Vagina (tissue), 2 donors: Measurements from ENCODE around the gene CCDC85C. TPM values are rescaled to one million over a fixed set of nuclear protein-coding genes. Genes with fewer than 3 reads are reported as not detected.
A peak's percentile ranks its signal among the peaks of the same experiment; 100 is the strongest.

Experiments
- DNase-seq, 2 donors: peaks; one replicate each; pipeline ENCODE4 v3.0.0-alpha.2; 2017; ENCODE audit errors: extremely low spot score in 2 of 2
- H3K27ac ChIP-seq: fragments of 200-600 bp; sonication (generic); one replicate; pipeline ENCODE4 v1.5.1; 2019
- H3K27me3 ChIP-seq: fragments of 200-600 bp; sonication (generic); one replicate; pipeline ENCODE4 v1.5.1; 2019
- H3K36me3 ChIP-seq, 2 donors: fragments of 200-600 bp; sonication (generic); one replicate each; pipeline ENCODE4 v1.5.1; 2017 to 2019
- H3K4me1 ChIP-seq: fragments of 200-600 bp; sonication (generic); one replicate; pipeline ENCODE4 v1.5.1; 2019
- H3K4me3 ChIP-seq, 2 donors: fragments of 200-600 bp; sonication (generic); 1 replicate in 1 of 2; 2 replicates in 1 of 2; pipeline ENCODE4 v1.5.1; 2016 to 2019
- H3K9me3 ChIP-seq: fragments of 200-600 bp; sonication (generic); one replicate; pipeline ENCODE4 v1.5.1; 2019
- POLR2A ChIP-seq, 2 donors: fragments of 450-650 bp; IDR thresholded peaks; one replicate each; pipeline ENCODE4 v1.6.1; 2017; ENCODE audit warnings: antibody characterized with exemption in 2 of 2, mild to moderate bottlenecking in 2 of 2, moderate library complexity in 2 of 2
- POLR2AphosphoS5 ChIP-seq, 2 donors: sonication (generic); formaldehyde crosslinking; IDR thresholded peaks; one replicate each; pipeline ENCODE4 v1.9.0; 2017; ENCODE audit warnings: antibody characterized with exemption in 2 of 2, mild to moderate bottlenecking in 2 of 2, low read depth in 1 of 2; ENCODE audit not compliant: insufficient read depth in 1 of 2
- intact Hi-C: fragments of 100-400 bp; cut with DNase I; formaldehyde crosslinking; loops from one replicate; pipeline ENCODE4 v1.15.1; 2023
- total RNA-seq: library from RNA; depleted of rRNA; stranded (reverse); fragments of >200 nt; gene quantifications from one replicate; pipeline ENCODE4 v1.2.3, GENCODE V29; 2016
- TF ChIP-seq, protein P1 (sequence below), 3 experiments: fragments of 450-650 bp in 2 of 3; fragments of 200-600 bp in 1 of 3; sonication (generic) in 1 of 3; IDR thresholded peaks; one replicate each; pipeline ENCODE4 v1.5.1; 2017 to 2019; ENCODE audit warnings: antibody characterized with exemption in 3 of 3, mild to moderate bottlenecking in 2 of 3, moderate library complexity in 2 of 3

The CCDC85C gene
- total RNA-seq, 1 donor from 2014 or later: 6.9 TPM

DNA sequence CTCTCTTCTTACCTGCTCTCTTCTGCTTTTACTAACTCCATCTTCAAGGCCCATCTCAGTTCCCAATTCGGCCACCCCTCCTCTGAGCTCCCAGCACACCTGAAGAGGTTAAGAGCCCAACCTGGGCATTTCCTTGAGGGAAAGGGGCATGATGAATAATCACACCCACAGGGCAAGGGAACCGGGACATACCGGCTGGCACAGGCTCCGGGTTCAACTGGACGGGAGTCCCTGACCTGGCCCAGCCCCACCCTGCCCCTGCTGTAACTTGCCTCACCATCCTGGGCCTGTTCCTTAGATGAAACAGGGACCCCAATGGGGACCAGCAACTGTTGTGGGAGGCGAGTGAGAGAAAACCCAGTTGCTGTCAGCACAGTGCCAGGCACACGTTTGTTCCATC is 8.5 kb downstream of the CCDC85C start:
- Histone ChIP-seq H3K27me3 (no peaks in the 10 kb centered on the region), H3K27ac (peak overlapping the region; percentile 9), H3K9me3 (no peaks in the 10 kb centered on the region), H3K4me1 (peaks cover 48% of the 10 kb centered on the region), H3K36me3 (no peaks in the 10 kb centered on the region), H3K4me3 (no peak overlapping the region)
- intact Hi-C loops: no loop called here
- DNase-seq: no peak
- TF ChIP-seq POLR2A (IDR thresholded peaks at IDR 0.05): no peak
- TF ChIP-seq, protein P1, sequence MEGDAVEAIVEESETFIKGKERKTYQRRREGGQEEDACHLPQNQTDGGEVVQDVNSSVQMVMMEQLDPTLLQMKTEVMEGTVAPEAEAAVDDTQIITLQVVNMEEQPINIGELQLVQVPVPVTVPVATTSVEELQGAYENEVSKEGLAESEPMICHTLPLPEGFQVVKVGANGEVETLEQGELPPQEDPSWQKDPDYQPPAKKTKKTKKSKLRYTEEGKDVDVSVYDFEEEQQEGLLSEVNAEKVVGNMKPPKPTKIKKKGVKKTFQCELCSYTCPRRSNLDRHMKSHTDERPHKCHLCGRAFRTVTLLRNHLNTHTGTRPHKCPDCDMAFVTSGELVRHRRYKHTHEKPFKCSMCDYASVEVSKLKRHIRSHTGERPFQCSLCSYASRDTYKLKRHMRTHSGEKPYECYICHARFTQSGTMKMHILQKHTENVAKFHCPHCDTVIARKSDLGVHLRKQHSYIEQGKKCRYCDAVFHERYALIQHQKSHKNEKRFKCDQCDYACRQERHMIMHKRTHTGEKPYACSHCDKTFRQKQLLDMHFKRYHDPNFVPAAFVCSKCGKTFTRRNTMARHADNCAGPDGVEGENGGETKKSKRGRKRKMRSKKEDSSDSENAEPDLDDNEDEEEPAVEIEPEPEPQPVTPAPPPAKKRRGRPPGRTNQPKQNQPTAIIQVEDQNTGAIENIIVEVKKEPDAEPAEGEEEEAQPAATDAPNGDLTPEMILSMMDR (IDR thresholded peaks at IDR 0.05): no peak
- no peak for TF ChIP-seq POLR2AphosphoS5 (IDR thresholded peaks at IDR 0.05; ENCODE audit: insufficient read depth in 1 of 2, low read depth in 1 of 2)

DNA sequence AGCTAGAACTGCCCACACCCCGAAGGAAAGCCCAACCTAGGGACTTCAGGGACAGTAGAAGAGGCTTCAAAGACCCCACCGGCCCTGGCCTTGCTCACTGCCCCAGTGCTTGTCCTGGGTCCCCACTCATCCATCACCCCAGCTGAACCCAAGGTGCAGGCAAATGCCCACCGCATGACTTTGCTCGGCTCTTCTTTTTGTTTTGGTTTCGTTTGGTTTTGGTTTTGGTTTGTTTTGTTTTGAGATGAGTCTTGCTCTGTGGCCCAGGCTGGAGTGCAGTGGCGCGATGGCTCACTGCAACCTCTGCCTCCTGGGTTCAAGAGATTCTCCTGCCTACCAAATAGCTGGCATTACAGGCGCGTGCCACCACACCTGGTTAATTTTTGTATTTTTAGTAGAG is 9.0 kb downstream of the CCDC85C start:
- Histone ChIP-seq H3K9me3 (no peaks in the 10 kb centered on the region), H3K4me3 (peak overlapping the region in 1 of 2 donors; percentile 2), H3K36me3 (no peaks in the 10 kb centered on the region), H3K4me1 (peaks cover 48% of the 10 kb centered on the region), H3K27me3 (no peaks in the 10 kb centered on the region), H3K27ac (no peak overlapping the region)
- TF ChIP-seq POLR2AphosphoS5 (IDR thresholded peaks at IDR 0.05; ENCODE audit: insufficient read depth in 1 of 2, low read depth in 1 of 2): no peak
- TF ChIP-seq POLR2A (IDR thresholded peaks at IDR 0.05): no peak
- TF ChIP-seq, protein P1 (IDR thresholded peaks at IDR 0.05): no peak
- DNase-seq: no peak
- intact Hi-C loops: no loop called here

DNA sequence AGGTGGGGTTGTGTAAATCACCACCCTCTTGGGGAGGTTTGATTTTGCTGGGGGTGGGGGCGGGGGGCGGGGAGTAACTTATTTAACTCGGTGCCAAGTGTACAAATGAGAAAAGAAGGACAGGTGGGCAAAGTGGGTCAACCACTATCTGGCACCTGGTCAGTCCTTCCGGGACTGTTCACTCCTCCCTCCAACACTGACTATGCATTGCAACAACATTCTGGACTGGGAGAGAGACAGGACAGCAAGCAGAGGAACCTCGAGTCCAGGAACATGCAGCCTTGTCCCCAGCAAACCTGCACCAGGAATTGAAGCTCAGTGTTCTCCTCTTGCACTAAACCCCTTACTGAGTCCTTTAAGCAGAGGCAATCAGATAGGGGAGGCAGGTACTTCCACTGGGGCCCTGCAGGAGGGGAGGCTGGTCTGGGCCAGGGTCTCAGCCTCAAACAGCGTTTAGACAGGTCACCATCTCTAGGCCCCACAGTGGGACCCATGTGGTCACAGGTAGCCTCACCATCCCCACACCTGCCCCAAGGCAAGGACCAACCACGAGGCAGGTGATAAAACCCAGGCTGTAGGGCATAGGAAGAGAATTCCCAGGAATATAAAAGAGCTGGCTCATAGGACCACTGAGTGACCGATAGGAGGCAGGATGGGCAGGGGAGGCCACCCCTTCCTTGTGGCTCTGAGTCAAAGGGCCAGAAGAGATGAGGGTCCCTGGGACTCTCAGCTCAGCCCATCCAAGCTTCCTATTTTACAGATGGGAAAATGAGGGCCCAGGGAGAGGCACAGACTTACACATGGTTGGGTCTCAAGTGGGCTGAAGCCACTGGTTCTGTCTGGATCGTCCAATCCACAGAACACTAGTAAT is 9.8 kb downstream of the CCDC85C start:
- no peaks in the 10 kb centered on the region for H3K27me3 ChIP-seq
- H3K4me1 ChIP-seq: peaks cover 49% of the 10 kb centered on the region
- intact Hi-C loops: no loop called here
- no peak overlapping the region for H3K4me3 ChIP-seq
- H3K27ac ChIP-seq: no peak overlapping the region
- H3K9me3 ChIP-seq: no peaks in the 10 kb centered on the region
- TF ChIP-seq, protein P1 (IDR thresholded peaks at IDR 0.05): no peak
- no peak for TF ChIP-seq POLR2A (IDR thresholded peaks at IDR 0.05)
- no peak for TF ChIP-seq POLR2AphosphoS5 (IDR thresholded peaks at IDR 0.05; ENCODE audit: insufficient read depth in 1 of 2, low read depth in 1 of 2)
- no peak for DNase-seq
- no peaks in the 10 kb centered on the region for H3K36me3 ChIP-seq

- TF ChIP-seq, protein P1 (IDR thresholded peaks at IDR 0.05): no peak
- TF ChIP-seq POLR2AphosphoS5 (IDR thresholded peaks at IDR 0.05; ENCODE audit: insufficient read depth in 1 of 2, low read depth in 1 of 2) (no peak), POLR2A (IDR thresholded peaks at IDR 0.05) (no peak)
- intact Hi-C loops: no loop called here
- Histone ChIP-seq H3K27ac (no peak overlapping the region), H3K4me3 (no peak overlapping the region), H3K9me3 (no peaks in the 10 kb centered on the region), H3K36me3 (no peaks in the 10 kb centered on the region), H3K27me3 (no peaks in the 10 kb centered on the region), H3K4me1 (peaks cover 53% of the 10 kb centered on the region)
- DNase-seq: no peak
Measured at GRCh38 chr14:99592933-99593753, 10.9 kb downstream of the CCDC85C start.
